Mesenteric fat pad (tissue), 1 donor: ENCODE data around the gene FAM135A. TPM values are rescaled to one million over a fixed set of nuclear protein-coding genes. Genes with fewer than 3 reads are reported as not detected.
"Not testable (repeated sequence)": the region's sequence is repeated elsewhere in the genome, so short reads cannot be mapped to it uniquely, and the experiment has no call there.

Experiments
- DNase-seq: peaks from one replicate; pipeline ENCODE4 v3.0.0-alpha.2; 2020; ENCODE audit warnings: low spot score
- total RNA-seq: library from RNA; stranded (reverse); fragmentation: NEBNext Ultra II Directional; extraction: Animal tissue kit (Norgen Biotek cat#: 25700); gene quantifications from one replicate; pipeline ENCODE4 v1.2.1, GENCODE V29; 2021
- donor health status: DM: yes; HTN: yes; CAD: no.

The FAM135A gene
- total RNA-seq, 1 donor from 2014 or later = 11.6 TPM

DNA sequence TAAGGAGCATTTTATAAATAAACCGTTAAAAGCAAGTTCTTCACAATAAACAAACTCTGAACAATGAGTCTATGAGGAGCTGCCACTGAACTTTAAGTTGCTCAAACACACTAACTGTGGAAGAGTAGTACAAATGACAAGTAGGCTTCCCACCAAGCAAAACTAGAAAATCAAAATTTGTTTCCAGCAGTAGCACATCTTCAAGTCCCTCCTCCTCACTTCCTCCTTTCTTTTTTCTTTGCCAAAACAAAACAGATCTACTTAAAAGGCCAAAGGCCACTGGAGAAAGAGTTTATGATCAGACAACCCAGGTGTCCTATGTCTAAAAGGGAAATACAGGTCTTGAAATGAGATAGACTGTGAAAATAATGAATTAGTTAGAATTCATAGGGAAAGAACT is 17.1 kb upstream of the FAM135A start:
- no peak for DNase-seq

DNA sequence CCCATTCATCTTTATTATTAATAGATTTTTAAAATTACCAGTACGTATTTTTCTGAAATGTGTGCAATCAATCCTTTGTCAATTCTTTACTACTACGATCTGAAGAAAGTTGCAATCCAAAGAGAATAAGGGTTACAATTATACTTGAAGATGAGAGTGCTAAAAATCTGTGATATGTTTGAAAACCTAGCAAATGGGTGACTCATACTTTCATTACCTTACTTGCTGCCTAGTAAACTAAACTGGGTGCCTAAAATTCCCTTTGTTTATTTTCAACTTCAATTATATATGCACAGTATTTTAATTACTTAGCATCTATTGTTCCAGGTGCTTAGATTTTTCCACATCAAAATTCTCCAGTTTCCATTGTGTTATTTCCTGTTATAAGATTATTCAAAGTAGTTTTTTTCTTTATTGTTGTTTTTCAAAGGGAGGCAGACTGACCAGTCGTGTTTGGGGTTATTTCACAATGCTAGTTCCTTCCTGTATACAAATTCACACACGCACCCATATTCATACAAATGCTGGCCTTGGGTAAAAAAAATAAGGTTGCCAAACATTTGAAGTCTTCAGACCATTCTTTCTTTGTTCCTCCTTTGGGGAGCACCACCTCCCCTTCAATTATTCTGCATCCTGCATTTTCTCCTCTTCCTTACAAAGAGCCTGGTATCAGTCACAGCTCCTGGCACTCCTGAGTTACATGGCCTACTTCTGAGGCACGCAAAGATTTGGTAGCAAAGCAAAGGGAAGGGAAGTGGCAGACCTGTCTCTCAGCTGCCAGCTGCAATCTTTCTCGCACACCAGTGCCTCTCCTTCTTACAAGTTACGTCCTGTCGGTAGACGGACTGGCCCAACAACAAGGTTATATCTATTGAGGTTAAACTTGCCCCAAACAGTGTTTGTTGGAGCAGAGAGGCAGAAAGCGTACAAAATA is 16.2 kb upstream of the FAM135A start:
- no peak for DNase-seq

DNA sequence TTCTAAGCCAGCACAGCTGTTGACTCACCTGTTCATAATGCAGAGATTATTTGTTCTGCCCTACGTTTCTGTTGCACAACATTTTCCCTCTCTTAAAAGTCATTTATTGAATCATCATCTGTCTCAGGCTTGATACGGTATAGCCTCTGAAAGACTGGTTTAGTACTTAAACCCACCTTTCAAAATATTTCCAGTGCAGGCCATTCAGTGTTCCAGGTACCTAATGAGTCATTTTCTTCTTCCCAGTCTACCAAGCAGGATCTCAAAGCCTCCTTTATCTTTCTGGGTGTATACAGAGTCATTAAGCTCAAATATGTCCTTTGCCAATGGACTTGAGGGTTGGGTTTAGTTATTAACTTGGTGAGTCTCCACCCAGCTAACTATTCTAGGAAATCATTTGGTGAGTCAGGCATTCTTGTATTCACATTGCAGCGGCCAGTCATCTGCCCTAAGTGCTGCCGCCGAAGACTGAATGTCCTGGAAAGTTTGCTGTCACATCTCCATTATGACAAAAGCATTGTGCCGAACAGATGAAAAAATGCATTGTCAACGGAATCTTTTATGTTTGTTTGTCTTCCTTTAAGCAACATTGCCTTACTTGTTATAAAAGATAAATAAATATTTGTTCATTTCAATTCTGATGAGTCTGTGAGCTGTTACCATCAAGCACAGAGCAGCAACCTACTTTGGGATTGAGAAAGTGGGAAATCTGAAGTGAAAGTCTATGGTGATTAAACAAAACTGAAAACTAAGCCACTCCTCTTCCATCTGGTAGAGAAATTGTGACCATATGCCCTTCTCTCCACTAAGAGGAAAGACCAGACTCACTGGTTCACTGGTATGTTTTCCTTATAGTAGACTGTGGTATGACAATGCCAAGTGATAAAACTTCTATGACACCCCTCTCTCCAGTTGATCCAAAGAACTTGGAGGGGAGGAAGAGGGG is 14.3 kb upstream of the FAM135A start:
- DNase-seq = no peak

DNA sequence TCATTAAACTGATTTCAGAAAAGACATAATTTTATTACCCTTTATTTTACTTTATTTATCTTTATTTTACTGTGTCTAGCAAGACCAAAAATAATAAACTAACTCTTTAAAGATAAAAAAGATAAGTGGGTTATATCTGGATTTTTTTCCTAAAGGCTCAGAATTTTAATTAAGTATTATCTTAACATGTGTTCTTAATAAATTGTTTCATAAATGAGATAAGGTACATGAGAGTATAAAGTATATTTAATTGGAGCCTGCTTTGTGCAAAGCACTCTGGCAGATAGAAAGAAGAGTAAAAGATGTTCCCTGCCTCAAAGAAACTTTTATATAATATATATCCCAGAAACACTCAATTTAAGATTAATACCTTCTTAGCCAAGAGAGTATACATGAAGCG is 8.7 kb upstream of the FAM135A start:
- no peak for DNase-seq

DNA sequence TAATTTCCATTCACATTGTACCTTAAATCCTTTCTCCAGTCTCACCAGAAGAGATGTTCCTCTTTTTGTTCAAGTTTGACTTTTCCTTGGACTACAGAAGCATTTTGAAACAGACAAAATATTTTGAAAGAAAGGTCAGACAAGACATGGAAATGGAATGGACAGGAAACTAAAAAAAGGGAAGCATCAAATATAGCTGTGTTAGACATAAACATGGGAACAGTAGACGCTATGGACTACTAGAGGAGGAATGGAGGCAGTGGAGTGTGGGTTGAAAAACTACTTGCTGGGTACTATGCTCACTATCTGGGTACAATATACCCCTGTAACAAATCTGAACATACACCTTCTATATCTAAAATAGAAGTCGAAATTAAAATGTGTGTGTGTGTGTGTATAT is 4.1 kb upstream of the FAM135A start:
- no peak for DNase-seq

DNA sequence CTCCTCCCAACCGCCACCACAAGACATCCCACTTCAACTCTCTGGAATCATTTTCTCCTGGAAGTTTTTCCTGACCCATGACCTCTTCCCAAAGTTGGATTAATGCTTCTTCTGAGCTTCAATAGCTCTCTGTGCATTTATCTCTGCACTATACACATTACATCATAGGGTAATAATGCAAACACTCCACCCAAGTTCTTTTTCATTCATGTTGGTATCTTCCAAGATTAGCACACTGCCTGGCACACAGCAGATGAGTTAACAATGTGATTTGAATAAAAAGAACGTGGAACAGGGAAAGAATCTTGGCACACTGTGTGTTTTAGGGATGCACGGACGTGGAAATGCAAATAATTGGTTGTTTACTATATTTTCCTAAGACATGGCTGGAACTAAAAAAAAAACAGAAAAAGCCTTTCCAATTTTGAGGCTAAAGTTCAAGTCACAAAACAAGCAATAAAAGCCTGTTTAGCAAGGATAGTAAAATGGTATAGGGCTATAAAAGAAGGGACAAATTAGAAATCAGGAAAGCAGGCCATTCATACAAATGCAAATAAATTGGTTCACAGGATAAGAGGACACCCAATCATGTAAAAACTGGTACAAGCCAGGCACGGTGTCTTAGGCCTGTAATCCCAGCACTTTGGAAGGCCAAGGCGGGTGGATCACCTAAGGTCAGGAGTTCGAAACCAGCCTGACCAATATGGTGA is 1.6 kb upstream of the FAM135A start:
- DNase-seq = no peak

DNA sequence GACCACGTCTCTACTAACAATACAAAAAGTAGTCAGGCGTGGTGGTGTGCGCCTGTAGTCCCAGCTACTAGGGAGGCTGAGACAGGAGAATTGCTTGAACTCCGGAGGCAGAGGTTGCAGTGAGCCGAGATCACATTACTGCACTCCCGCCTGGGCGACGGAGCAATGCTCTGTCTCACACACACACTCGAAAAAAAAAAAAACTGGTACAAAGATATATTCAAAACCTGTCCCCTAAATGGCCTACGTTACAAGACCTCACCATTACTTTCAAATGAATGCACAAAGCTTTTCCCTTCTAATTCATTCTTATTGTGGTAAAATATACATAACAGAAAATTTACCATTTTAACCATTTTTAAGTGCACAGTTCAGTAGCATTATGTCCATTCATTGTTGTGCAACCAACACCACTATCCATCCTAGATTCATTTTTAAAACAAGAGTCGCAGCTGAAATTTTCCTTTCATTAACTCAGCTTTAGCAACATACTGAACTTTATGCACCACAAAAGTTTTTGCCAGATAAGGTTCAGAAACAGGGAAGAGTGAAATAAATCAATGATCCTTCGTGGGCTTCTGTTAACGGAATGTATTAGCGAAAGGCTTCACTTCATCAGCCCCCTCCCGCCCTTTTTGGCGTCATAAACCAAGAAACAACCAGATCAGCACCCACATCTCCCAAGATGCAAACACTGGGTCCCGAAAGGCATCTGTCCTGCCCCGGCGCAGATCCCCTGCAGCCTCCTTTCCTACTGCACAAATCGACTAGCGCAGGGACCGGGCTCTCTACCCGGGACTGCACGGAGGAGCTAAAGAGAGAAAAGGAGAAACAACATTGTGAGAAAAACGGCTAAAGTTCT is 825 bp upstream of the FAM135A start:
- no peak for DNase-seq

DNA sequence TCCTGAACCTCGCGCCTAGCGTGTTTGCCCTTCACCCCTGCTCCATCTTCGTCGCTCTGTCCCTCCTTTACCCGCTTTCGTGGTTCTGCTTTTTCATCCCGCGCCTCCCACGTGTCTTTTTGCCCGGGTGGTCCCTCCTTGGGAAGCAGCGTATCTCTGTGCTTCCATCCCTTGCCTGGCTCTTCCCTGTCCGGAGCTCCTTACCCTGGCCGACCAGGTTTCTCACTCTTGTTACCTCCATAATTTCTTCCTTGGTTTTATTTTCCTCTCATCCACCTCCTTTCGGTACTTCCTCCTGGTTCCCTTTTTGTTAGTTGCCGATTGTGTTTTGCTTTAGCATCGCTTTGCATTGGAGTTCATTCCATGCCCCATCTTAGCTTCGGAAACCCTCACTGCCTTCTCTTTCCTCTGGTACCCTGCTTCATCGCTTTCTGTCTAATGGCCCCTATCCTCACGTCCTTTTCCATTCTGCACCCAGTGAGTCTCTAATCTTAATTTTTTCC is 735 bp downstream of the FAM135A start:
- DNase-seq = no peak

DNA sequence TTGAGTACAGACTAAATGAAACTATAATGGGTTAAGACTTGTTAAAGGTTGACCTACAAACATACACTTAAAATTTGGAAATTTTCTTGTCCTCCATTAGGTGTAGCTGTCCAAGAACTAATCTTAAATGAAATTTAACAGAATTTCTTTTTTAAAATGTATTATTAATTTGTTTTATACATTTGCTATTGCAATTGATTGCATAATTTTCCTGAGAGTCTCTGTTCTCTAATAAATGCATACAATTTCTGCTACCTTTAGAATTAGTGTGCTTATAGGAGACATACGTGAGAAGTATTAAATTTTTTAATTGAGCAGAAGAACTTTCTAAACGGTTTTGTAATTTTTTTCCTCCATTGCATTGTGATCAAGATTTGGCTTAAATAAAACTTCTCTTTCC is 1.5 kb downstream of the FAM135A start:
- DNase-seq = no peak

DNA sequence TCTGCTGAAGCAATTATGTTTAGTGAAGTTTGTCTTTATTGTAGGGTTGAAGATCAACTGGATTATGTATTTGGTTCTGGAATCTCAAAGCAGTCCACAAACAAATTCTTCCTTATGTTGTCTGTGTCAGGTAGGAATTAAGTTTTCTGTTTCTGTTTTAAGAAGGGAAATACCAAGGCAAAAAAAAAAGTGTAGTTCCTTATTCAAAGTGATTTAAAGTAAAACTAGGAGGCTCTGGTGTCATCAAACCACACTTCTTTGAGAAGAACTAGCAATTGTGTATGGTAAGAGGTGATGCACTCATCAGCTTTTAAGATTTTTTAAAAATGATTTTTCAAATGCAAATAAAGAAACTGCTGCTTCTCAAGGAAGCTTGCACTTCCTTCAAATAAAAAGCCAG is 1.9 kb downstream of the FAM135A start:
- no peak for DNase-seq

DNA sequence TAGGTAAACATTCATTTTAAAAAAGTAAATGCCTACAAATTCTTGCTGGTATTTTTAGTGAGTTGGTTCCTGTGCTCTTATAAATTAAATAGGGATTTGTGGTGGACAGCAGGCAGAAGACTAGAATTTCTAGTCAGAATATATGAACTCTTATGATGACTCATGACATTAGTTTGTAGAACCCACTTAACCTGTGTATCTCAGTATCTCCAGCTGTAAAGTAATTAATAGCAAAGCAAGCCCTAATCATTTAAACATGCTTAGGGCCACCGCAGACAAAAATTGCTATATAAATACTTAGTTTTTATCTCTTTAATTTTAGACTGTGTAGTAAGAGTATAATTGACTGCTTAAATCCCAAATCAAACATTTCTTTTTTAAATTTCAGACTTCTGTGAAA is 2.4 kb downstream of the FAM135A start:
- DNase-seq = no peak

DNA sequence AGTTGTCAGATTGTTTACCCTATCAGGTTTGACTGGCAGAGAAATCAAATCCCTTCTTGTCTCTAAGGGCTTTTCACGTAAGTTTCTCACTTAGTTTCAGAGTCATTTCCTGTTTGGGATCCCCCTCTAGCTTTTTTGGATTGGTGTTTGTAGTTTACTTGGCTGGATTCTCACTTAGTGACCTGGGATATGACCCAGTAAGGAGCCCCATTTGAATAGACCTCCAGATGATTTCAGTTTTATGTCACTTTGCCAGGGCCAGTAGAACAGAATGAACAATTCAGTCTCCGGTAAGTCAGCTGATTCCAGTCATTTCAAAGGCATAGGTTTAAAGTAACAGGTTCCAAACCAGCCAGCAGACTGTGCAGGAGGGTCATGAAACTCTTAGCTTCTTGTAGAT is 8.2 kb downstream of the FAM135A start:
- no peak for DNase-seq

DNA sequence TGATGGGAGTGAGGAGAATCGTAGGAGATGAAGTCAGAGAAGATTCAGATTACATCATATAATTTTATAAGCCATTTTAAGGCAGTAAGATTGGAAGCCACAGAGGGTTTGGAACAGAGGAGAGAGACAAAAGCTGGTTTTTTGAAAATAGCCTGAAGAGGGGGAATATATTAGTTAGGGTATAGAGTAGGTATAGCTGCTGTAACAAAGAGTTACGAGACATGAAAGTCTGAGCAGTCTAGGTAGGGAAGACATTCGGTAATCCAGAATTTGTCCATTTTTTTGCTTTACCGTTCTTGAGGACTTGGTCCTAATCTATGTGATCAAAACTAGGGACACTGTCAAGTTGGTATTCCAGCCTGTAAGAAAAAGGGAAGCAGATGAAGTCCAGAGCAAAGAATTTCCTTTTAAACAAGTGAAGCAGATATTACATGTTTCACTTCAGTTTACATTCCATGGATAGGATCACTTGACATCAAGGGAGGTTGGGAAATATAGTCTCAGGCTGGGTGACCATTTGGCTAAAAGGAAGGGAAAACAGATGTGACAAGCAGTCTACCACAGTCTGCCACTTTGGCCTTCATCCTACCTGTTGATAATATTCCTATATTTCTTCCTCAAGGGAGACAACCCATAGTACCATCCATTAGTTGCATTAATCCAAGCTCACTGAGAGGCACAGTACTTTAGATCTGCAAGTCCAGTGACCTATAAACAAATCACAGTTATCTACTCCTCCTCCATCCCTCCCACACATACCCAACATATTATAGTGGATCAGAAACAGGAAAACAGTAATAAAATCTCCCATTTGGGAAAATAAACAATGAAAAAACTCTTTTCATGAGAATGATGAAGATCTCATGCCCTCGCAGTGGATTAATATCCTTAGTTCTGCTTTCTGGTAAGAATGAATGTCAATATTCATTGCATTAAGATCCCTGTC is 10.2 kb downstream of the FAM135A start:
- no peak for DNase-seq

DNA sequence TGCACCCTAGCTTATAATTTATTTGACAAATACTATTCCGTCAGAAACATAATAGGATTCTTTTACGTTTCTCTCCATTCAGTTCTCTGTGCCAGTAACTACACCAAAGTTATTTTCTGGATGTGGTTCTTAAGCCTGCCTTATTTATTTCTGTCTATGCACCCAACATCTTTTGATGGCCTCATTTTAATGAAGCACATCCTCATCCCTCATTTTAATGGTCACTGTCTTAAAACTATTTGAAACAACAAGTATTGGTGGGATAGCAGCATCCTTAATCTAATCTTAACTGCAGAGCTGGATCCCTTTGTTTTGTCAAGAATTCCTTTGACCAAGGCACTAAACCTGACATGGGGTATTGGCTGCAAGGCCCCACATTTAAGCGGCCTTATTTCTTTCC is 11.0 kb downstream of the FAM135A start:
- no peak for DNase-seq

DNA sequence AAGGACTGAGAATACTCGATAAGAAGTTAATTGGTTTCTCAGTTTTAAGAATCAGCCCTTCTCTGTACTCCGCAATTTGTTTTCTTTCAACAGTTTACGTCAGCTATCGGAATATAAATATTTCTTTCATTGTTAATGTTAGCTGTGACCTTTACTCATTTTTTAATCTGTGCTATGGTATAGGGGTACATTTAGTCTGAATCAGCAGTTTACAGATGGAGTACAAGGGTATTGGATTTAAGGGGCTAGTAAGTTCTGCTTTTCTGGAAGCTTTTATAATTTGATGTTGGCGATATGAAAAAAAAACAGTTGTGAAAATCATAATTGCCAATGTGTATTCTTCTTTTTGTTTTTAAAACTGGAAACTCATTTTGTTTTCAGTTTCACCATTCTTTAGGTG is 23.0 kb downstream of the FAM135A start:
- no peak for DNase-seq

DNA sequence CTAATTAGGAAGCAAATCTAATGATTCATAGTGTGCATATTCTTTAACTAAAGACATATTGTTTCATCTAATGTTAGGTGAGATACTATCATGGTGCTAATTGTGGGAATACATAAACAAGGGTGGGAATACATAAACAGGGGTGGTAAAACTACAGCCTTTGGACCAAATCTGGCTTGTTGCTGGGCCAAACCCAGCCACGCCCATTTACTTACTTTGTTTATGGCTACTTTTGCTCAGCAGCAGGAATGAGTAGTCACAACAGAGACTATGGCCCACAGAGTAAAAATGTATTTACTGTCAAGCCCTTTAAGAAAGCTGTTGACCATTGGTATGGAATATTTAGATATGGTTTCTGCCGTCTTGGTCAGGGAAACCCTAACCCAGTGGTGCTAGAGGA is 31.7 kb downstream of the FAM135A start:
- no peak for DNase-seq

DNA sequence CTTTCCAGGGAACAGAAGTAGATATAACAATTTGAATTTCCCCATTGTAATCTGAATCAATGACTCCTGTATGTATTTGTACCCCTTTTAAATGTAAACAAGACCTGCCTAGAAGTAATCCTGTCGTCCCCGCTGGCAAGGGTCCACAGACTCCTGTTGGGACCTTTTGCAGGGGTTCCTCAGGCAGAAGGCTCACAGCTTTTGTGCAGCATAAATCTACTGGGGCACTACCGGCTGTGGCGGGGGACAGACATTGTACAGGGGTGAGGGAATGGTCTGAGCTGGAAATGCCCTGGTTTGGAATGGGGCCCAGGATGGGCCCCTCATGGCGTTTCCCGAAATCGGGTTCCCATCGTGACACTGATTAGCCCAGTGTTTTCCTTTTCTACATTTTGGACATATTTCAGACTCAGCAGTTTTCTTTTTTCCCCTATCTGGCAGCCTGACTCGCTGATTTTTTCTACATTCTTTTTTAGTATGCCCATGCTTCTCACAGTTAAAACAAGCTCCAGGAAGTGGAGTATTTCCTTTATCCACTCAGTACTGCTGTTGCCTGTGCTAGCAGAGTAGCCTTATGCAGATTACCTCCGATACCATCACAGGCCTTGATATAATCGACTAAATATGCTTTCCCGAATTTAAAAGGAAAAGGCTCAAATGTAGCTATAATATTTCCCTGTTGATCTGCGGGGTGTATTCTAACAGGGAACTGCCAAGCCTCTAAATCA is 34.2 kb downstream of the FAM135A start:
- DNase-seq = not testable (repeated sequence)

DNA sequence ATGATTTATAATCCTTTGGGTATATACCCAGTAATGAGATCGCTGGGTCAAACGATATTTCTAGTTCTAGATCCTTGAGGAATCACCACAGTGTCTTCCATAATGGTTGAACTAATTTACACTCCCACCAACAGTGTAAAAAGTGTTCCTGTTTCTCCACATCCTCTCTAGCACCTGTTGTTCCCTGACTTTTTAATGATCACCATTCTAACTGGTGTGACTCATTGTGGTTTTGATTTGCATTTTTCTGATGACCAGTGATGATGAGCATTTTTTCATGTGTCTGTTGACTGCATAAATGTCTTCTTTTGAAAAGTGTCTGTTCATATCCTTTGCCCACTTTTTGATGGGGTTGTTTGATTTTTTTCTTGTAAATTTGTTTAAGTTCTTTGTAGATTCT is 40.6 kb downstream of the FAM135A start:
- not testable (repeated sequence) for DNase-seq
